GM12891 (cell line): Measurements from ENCODE around the gene TTC29.

ENCODE experiments used
- POLR2A ChIP-seq: IDR thresholded peaks from 2 replicates; pipeline ENCODE4 v1.6.1; 2011; ENCODE audit warnings: low read depth, low read length, control low read depth
- POLR2AphosphoS5 ChIP-seq: IDR thresholded peaks from 2 replicates; pipeline ENCODE4 v1.6.1; 2011; ENCODE audit warnings: low read depth, low read length, control low read depth
- POU2F2 ChIP-seq: IDR thresholded peaks from 2 replicates; pipeline ENCODE4 v1.6.1; 2011; ENCODE audit warnings: low read depth, mild to moderate bottlenecking, control low read depth, low read length, moderate library complexity
- TAF1 ChIP-seq: IDR thresholded peaks from 2 replicates; pipeline ENCODE4 v1.6.1; 2011; ENCODE audit warnings: low read depth, low read length, control low read depth

GRCh38 chr4:146699910-146700309 is 245.8 kb downstream of the TTC29 start:
- TF ChIP-seq TAF1 (no peak), POLR2AphosphoS5 (no peak), POLR2A (no peak), POU2F2 (no peak)
